ENCODE data around the gene ZBTB7C. TPM values are rescaled to one million over a fixed set of nuclear protein-coding genes. Genes with fewer than 3 reads are reported as not detected.
"Not testable (repeated sequence)": the region's sequence is repeated elsewhere in the genome, so short reads cannot be mapped to it uniquely, and the experiment has no call there.

ZBTB7C gene
- total and polyA plus RNA-seq, 2 experiments from 2014 or later = 2.3 to 5.5 TPM

- no peak for TF ChIP-seq CTCF (IDR thresholded peaks at IDR 0.05; ENCODE audit: low read depth, low read length)
- H3K4me1 ChIP-seq (ENCODE audit: low read depth) = no peaks in the 10 kb centered on the region
- no peak for DNase-seq (ENCODE audit: low read depth in 1 of 2, low spot score in 1 of 2)
Observed at GRCh38 chr18:48293954-48294898, 115.0 kb downstream of the ZBTB7C start.

GRCh38 chr18:48292782-48293424 lies 116.3 kb downstream of the ZBTB7C start:
- no peaks in the 10 kb centered on the region for H3K36me3 ChIP-seq
- no peaks in the 10 kb centered on the region for H3K9me3 ChIP-seq (ENCODE audit: low read depth)
- no peak overlapping the region for H3K27ac ChIP-seq
- no peak for DNase-seq (ENCODE audit: low read depth in 1 of 2, low spot score in 1 of 2)
- TF ChIP-seq CTCF (IDR thresholded peaks at IDR 0.05; ENCODE audit: low read depth, low read length) = no peak
- no peaks in the 10 kb centered on the region for H3K27me3 ChIP-seq
- H3K4me3 ChIP-seq = no peak overlapping the region
- H3K4me1 ChIP-seq (ENCODE audit: low read depth) = no peaks in the 10 kb centered on the region

More at GRCh38 chr18:48293954-48294898, 115.0 kb downstream of the ZBTB7C start:
- no peak overlapping the region for H3K4me3 ChIP-seq
- no peak overlapping the region for H3K27ac ChIP-seq
- no peaks in the 10 kb centered on the region for H3K27me3 ChIP-seq
- no peaks in the 10 kb centered on the region for H3K9me3 ChIP-seq (ENCODE audit: low read depth)
- no peaks in the 10 kb centered on the region for H3K36me3 ChIP-seq

GRCh38 chr18:48292229-48292628 lies 117.0 kb downstream of the ZBTB7C start:
- Histone ChIP-seq H3K36me3 (no peaks in the 10 kb centered on the region), H3K4me1 (ENCODE audit: low read depth) (no peaks in the 10 kb centered on the region), H3K27ac (no peak overlapping the region), H3K4me3 (no peak overlapping the region), H3K27me3 (no peaks in the 10 kb centered on the region), H3K9me3 (ENCODE audit: low read depth) (no peaks in the 10 kb centered on the region)
- no peak for TF ChIP-seq CTCF (IDR thresholded peaks at IDR 0.05; ENCODE audit: low read depth, low read length)
- DNase-seq (ENCODE audit: low read depth in 1 of 2, low spot score in 1 of 2) = no peak

GRCh38 chr18:48290162-48290926 lies 118.8 kb downstream of the ZBTB7C start:
- Histone ChIP-seq H3K27ac (no peak overlapping the region), H3K36me3 (no peaks in the 10 kb centered on the region), H3K4me1 (ENCODE audit: low read depth) (no peaks in the 10 kb centered on the region), H3K9me3 (ENCODE audit: low read depth) (no peaks in the 10 kb centered on the region), H3K27me3 (no peaks in the 10 kb centered on the region), H3K4me3 (no peak overlapping the region)
- DNase-seq (ENCODE audit: low read depth in 1 of 2, low spot score in 1 of 2) = no peak
- no peak for TF ChIP-seq CTCF (IDR thresholded peaks at IDR 0.05; ENCODE audit: low read depth, low read length)

- Histone ChIP-seq H3K4me3 (no peak overlapping the region), H3K27me3 (no peaks in the 10 kb centered on the region), H3K36me3 (no peaks in the 10 kb centered on the region), H3K4me1 (ENCODE audit: low read depth) (no peaks in the 10 kb centered on the region), H3K27ac (no peak overlapping the region), H3K9me3 (ENCODE audit: low read depth) (no peaks in the 10 kb centered on the region)
- TF ChIP-seq CTCF (IDR thresholded peaks at IDR 0.05; ENCODE audit: low read depth, low read length) = no peak
- DNase-seq (ENCODE audit: low read depth in 1 of 2, low spot score in 1 of 2) = no peak
Observed at GRCh38 chr18:48284743-48285142, 124.4 kb downstream of the ZBTB7C start.

- H3K4me1 ChIP-seq (ENCODE audit: low read depth); H3K27me3 ChIP-seq; H3K9me3 ChIP-seq (ENCODE audit: low read depth); H3K27ac ChIP-seq; H3K4me3 ChIP-seq; DNase-seq (ENCODE audit: low read depth in 1 of 2, low spot score in 1 of 2); H3K36me3 ChIP-seq: not testable (repeated sequence)
Observed at GRCh38 chr18:48284011-48284410, 125.2 kb downstream of the ZBTB7C start.

GRCh38 chr18:48281460-48281859 lies 127.7 kb downstream of the ZBTB7C start:
- H3K9me3 ChIP-seq (ENCODE audit: low read depth); H3K27ac ChIP-seq; DNase-seq (ENCODE audit: low read depth in 1 of 2, low spot score in 1 of 2); H3K27me3 ChIP-seq; H3K4me3 ChIP-seq; H3K4me1 ChIP-seq (ENCODE audit: low read depth); H3K36me3 ChIP-seq: not testable (repeated sequence)

All from cardiac muscle cell (in vitro differentiated cells and primary cell).